ENCODE data around the gene SLC34A2.
"Not testable (repeated sequence)": the region's sequence is repeated elsewhere in the genome, so short reads cannot be mapped to it uniquely, and the experiment has no call there.

The SLC34A2 gene

GRCh38 chr4:25658777-25659176 lies 3.1 kb downstream of the SLC34A2 start:
- DNase-seq (ENCODE audit: low spot score): no peak

- not testable (repeated sequence) for DNase-seq (ENCODE audit: low spot score)
Observed at GRCh38 chr4:25661441-25661840, 5.8 kb downstream of the SLC34A2 start.

- DNase-seq (ENCODE audit: low spot score): no peak
Observed at GRCh38 chr4:25662306-25662705, 6.7 kb downstream of the SLC34A2 start.

GRCh38 chr4:25663781-25664180 lies 8.1 kb downstream of the SLC34A2 start:
- no peak for DNase-seq (ENCODE audit: low spot score)

DNA sequence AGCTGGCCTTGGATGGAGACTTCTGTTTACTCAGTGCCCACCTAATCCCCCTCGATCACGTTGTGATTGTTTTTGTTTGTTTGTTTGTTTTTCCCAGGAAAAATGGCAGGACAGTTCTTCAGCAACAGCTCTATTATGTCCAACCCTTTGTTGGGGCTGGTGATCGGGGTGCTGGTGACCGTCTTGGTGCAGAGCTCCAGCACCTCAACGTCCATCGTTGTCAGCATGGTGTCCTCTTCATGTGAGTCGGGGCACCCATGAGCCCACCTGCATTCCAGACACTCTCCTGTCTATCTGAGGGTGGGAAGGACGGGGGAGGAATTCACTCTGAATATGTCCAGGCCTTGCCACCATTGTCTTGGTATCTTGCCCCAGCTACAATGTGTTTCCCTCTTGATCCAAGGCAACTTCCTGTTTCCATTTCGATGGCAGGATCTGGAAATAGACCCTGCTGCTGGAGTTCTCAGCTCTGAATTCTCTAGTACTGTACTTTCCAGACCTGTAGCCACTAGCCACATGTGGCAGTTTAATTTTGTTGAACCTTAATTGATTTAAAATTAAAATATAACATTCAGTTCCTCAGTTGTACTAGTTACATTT lies 10.5 kb downstream of the SLC34A2 start:
- DNase-seq (ENCODE audit: low spot score): no peak

GRCh38 chr4:25667931-25668557 lies 12.4 kb downstream of the SLC34A2 start:
- no peak for DNase-seq (ENCODE audit: low spot score)

GRCh38 chr4:25670991-25671390 lies 15.3 kb downstream of the SLC34A2 start:
- no peak for DNase-seq (ENCODE audit: low spot score)

DNA sequence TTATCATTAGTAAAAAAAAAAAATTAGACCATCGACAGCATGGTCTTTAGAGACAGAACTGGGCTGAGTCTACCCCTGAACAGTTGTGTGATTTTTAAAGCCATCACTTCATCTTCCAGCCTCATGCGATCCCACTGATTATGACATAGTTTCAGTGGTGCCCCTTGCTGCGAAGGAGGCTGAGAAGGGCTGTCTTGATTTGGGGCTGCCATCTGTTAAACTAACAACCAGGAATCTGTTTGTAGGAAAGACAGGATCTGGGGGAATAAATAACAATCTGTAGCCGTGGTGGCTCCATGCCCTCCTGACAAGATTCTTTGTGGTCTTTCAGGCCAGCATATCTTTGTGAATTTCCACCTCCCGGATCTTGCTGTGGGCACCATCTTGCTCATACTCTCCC lies 17.1 kb downstream of the SLC34A2 start:
- DNase-seq (ENCODE audit: low spot score): no peak

- DNase-seq (ENCODE audit: low spot score): no peak
Observed at GRCh38 chr4:25674386-25674785, 18.7 kb downstream of the SLC34A2 start.

DNA sequence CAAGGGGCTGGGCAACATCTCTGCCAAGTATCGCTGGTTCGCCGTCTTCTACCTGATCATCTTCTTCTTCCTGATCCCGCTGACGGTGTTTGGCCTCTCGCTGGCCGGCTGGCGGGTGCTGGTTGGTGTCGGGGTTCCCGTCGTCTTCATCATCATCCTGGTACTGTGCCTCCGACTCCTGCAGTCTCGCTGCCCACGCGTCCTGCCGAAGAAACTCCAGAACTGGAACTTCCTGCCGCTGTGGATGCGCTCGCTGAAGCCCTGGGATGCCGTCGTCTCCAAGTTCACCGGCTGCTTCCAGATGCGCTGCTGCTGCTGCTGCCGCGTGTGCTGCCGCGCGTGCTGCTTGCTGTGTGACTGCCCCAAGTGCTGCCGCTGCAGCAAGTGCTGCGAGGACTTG lies 20.6 kb downstream of the SLC34A2 start:
- no peak for DNase-seq (ENCODE audit: low spot score)

GRCh38 chr4:25677157-25677556 lies 21.5 kb downstream of the SLC34A2 start:
- no peak for DNase-seq (ENCODE audit: low spot score)

DNA sequence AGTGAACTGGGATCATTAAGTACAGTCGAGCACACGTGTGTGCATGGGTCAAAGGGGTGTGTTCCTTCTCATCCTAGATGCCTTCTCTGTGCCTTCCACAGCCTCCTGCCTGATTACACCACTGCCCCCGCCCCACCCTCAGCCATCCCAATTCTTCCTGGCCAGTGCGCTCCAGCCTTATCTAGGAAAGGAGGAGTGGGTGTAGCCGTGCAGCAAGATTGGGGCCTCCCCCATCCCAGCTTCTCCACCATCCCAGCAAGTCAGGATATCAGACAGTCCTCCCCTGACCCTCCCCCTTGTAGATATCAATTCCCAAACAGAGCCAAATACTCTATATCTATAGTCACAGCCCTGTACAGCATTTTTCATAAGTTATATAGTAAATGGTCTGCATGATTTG lies 22.3 kb downstream of the SLC34A2 start:
- DNase-seq (ENCODE audit: low spot score): no peak

- no peak for DNase-seq (ENCODE audit: low spot score)
Observed at GRCh38 chr4:25687773-25688172, 32.1 kb downstream of the SLC34A2 start.

DNA sequence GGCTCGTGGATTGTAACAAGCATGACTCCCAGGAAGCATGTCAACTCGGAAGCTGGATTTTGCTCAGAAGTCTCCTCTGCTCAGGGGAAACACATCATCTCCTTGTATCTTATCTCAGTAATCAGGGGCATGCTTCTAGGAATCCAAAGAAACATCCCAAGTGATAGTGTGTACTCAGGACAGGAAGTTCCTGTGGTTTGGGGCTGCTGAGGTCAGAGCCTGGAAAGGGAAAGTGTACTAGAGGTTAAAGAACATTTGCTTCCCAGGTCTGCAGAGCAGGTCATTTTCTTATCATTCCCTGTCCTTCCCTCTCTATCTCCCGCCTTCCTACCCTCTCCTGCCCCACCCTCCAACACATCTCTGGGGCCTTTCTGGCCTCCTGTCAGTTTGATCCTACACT lies 38.8 kb downstream of the SLC34A2 start:
- DNase-seq (ENCODE audit: low spot score): no peak

DNA sequence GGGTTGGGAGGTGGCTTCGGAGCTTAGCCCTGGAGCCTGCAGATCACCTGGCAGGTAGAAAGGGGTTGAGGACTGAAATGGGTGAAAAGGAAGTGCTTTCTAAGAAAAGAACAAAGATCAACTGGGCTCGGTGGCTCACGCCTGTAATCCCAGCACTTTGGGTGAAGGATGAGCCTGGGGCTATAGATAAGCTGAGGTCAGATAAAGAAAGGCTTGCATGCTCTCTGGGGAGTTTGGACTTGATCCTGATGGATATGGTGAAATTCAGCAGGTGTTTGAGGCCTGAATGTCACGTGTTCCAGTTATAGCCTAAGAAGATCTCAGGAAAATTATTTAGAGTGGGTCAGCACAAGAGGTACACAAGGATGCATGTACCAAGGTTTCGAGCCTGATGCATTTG lies 40.8 kb downstream of the SLC34A2 start:
- no peak for DNase-seq (ENCODE audit: low spot score)

DNA sequence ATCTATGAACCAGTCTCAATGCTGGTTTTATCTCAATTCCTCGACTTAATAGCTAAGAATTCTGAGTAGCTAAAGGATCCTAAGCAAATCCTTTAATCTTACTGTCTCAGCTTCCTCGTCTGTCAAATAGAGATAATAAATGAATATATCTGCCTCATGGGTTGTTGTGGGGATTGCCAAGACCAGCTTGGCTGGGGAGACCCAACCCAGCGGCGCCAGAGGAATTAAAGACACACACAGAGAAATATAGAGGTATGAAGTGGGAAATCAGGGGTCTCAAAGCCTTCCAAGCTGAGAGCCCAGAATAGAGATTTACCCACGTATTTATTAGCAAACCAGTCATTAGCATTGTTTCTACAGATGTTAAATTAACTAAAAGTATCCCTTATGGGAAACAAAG lies 41.9 kb downstream of the SLC34A2 start:
- no peak for DNase-seq (ENCODE audit: low spot score)

- no peak for DNase-seq (ENCODE audit: low spot score)
Observed at GRCh38 chr4:25700661-25701060, 45.0 kb downstream of the SLC34A2 start.

DNA sequence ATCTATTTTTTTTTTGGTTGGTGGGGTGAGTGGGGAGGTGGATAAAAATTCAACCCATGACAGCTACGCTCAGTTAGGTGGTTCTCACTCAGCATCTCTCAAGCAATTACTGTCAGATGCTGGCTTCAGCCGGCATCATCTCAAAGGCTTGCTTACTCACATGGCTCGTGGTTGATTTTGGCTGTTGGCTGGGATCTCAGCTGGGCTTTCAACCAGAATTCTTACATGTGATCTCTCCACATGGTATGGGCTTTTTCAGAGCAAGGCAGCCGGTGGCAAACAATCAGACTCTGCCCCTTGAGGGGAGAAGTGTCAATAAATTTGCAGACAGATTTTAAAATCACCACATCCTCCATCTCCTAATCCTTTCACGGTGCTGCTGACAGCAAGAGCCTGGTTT lies 47.2 kb downstream of the SLC34A2 start:
- no peak for DNase-seq (ENCODE audit: low spot score)

DNA sequence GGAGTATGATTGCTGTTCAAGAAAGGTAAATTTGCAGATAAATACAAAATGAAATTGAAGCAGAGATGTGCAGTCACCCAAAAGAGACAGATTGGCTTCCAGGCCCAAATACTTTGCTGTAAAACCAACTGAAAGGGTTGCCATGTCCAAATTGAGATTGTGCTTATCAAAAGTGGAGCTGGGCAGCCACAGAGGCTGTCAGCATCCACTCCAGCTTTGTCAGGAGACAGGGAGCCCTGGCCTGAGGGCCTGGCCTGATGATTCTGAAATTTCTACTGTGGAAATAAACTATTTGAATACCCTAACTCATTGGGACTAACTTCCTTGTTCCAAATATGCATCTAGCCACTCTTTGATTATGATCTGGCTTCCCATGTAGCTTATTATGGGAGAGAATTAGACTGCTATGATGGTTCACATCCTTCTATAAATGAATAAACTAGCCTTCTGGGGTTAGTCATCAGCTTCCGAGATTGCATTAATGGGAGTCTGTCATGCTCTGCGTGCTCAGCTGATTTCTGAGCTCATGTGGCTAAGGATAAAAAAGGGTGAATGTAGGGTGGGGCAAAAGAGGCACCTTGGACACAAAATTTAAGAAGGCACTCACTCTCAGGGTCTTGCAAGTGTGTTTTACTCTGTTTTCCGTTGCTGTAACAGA lies 48.2 kb downstream of the SLC34A2 start:
- no peak for DNase-seq (ENCODE audit: low spot score)

GRCh38 chr4:25704516-25704915 lies 48.9 kb downstream of the SLC34A2 start:
- no peak for DNase-seq (ENCODE audit: low spot score)

GRCh38 chr4:25710637-25711036 lies 55.0 kb downstream of the SLC34A2 start:
- no peak for DNase-seq (ENCODE audit: low spot score)

DNA sequence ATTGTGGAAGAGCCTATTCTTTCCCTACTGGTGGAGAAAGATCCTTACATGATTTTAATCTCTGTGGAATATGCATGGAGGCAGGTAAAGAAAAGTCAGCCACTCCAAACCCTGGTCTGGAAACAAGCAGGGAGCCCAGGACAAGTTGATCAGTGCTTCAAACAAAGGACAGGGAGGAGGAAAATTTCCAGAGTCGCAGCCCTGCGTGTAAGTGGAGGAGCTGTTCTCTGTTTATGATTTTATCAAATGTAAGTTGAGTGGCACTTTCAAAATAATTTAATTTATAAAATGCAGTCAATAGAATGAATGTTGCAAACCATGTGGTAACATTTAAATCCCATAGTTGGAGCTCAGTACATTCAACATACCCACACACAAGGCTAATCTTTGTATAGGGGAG lies 57.0 kb downstream of the SLC34A2 start:
- peak; percentile 56 for DNase-seq (ENCODE audit: low spot score)

- no peak for DNase-seq (ENCODE audit: low spot score)
Observed at GRCh38 chr4:25713812-25714211, 58.2 kb downstream of the SLC34A2 start.

All from SK-N-DZ (cell line).